Activated CD4-positive, alpha-beta T cell treated with anti-CD3 and anti-CD28 coated beads, Interleukin-10, Interleukin-2, amounts not matched to agents 100 ng/mL and 50 ng/mL, durations not matched to agents 16 hours and 8 hours (primary cell): ENCODE results near the gene IGHMBP2.
"Not testable (repeated sequence)": the region's sequence is repeated elsewhere in the genome, so short reads cannot be mapped to it uniquely, and the experiment has no call there.

Experiments used
- DNase-seq: peaks from one replicate; pipeline ENCODE4 v3.0.0-alpha.2; 2020

IGHMBP2 gene

GRCh38 chr11:68903288-68904247 lies at the start of gene IGHMBP2, which contains the start of gene MRPL21:
Gene IGHMBP2 (plus strand): TSS chr11:68903891. CDS start chr11:68903953, 62 bp downstream.
Gene MRPL21 (minus strand): TSS chr11:68903832. CDS start chr11:68903810, 22 bp downstream.
- DNase-seq: peak; percentile 91

- DNase-seq: no peak
Measured at GRCh38 chr11:68854273-68854958, 49.3 kb upstream of the IGHMBP2 start.

DNA sequence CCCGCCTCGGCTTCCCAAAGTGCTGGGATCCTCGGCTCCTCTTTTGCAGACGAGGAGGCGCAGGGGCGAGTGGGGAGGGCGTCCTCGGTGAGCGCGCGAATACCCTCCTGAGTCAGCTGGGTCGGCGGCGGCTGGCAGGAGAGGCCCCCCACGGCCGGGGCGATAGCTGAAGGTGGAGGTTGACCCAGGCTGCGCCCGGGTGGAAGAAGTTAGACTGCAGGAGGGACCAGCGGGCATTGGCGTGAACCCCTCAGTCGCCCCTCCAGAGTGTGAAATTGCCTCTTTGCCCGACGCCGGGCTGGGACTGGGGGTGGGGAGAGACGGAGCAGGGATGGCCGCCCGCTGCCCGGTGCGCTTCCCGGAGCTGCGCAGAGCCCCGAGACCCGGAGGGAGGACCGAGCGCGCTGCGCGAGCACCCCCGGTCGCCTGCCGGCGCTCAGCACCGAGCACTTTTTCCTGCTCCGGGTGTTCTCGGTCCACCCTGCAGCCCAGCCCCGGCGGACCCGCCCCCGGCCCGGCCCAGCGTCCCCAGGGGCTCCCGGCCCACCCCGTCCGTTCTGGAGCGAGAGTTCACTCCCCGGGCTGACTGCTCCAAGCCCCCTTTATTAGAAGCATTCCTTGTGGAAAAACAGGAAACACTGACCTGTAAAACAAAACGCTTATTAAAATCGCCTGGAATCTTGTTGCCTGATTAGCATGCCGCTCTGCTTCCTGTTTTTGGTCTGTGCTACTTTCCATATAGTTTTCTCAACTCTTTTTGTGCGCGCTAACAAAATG lies 48.3 kb upstream of the IGHMBP2 start:
- no peak for DNase-seq

GRCh38 chr11:68856425-68857030 lies 47.2 kb upstream of the IGHMBP2 start:
- DNase-seq: not testable (repeated sequence)

- DNase-seq: no peak
Measured at GRCh38 chr11:68857037-68857586, 46.6 kb upstream of the IGHMBP2 start.

DNA sequence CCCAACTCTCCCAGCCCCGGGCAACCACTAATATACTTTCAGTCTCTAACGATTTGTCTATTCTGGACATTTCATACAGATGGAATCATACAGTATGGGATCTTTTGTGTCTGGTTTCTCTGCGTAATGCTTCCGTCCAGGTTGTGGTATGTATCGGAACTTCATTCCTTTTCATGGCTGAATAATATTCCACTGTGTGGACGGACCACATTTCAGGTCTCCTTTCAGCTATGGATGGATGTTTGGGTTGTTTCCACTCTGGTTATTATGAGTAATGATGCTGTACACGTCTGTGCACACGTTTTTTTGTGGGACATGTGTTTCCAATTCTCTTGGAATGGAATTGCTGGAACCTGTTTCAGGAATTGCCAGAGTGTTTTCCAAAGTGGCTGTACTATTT lies 44.6 kb upstream of the IGHMBP2 start:
- DNase-seq: no peak

DNA sequence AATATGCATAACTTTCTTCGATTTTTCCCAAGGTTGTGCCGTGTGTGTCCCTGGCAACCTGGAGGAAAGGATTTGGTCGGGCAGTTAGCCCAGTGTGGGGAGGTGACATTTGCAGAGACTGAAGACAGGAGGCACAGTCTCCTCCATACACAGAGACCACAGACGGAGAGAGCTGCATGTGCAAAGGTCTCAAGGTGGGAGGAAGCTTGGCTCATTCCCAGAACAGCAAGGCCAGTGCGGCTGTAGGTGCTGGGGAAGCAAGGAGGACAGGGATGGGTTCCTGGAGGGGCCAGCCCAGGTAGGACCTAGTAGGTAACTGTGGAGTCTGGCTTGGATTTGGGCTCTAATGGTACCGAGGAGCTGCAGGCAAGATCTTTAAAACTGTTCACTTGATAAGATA lies 41.3 kb upstream of the IGHMBP2 start:
- no peak for DNase-seq

GRCh38 chr11:68863553-68864265 lies 40.0 kb upstream of the IGHMBP2 start:
- no peak for DNase-seq

DNA sequence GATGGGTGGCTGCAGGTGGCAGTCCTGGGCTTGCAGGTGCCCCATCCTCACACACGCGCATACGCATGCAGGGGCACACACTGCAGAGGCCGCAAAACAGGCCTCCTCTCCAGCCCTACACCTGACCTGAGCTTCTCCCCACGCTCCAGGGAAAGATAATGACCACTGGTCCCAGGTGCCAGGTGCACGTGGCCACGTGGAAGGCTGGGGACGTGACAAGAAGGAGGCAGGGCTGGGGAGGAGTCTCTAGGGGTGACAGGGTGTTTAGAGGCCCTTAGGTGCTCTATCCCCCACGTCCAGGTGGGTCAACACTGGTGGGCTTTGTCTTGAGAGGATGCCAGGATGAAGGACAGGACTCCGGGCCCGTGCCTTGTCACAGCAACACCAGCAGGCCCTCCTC lies 38.5 kb upstream of the IGHMBP2 start:
- DNase-seq: no peak

- DNase-seq: no peak
Measured at GRCh38 chr11:68867066-68867465, 36.6 kb upstream of the IGHMBP2 start.

DNA sequence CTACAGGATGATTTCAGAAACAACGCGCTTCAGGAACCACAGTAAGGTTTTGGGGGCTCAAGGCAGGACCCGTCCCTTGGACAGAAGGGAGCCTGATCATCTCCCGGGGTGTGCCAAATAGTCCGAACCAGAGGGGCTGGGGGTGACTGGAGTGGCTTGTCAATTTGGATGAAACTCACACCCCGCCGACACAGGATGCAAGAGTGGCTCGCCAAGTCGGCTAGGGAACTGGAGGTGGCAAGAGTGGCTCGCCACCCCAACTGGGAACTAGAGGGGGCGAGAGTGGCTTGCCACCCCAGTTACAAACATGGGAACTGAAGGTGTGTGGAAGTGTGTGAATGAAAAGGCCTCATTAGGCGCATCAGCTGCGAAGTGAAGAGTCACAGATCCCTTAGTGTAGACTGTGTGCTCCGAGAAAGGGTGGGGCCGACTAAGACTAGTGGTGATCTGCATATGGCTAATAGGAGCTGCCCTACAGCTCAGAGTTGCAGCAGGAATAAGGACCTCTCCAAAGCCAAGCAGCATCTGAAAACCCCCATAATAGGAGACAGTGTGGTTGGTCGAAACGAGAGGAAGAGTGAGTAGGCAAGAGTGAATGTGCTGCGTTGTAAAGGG lies 35.4 kb upstream of the IGHMBP2 start:
- no peak for DNase-seq

DNA sequence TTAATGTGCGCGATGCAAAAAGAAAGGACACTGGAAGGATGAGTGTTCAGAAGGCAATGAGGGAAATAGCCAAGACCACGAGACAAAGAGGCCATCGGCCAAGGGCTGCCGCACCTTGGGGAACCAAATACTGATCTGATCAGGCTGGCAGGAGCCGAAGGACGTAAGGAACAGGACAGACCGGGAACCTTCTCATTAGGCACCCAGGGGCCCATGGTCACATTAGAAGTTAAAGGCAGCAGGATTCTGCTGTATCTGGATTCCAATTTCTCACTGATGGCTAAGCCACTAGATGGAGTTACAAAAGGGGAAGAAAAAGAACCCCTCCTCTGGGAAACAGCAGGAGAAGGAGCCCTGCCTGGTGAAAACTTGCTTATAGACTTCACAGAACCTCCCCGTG lies 33.2 kb upstream of the IGHMBP2 start:
- no peak for DNase-seq

GRCh38 chr11:68872216-68873003 lies 31.3 kb upstream of the IGHMBP2 start:
- no peak for DNase-seq

- DNase-seq: no peak
Measured at GRCh38 chr11:68878022-68878421, 25.7 kb upstream of the IGHMBP2 start.

- no peak for DNase-seq
Measured at GRCh38 chr11:68880851-68881250, 22.8 kb upstream of the IGHMBP2 start.

DNA sequence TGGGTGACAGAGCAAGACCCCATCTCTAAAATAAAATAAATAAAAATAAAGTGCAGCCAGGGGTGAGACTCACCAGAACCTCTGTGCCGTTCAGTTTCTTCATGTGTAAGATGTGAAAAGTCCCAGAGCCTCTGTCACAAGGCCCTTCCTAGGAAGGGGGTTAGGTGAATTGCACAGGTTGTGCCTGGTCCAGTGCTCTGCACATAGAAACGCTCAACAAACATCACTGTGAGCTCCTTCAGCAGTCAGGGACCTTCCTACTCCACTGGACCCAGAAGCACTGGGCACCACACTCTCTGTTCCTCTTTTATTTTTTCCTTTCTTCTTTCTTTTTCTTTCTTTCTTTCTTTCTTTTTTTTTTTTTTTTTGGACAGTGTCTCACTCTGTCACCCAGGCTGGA lies 22.4 kb upstream of the IGHMBP2 start:
- DNase-seq: no peak

DNA sequence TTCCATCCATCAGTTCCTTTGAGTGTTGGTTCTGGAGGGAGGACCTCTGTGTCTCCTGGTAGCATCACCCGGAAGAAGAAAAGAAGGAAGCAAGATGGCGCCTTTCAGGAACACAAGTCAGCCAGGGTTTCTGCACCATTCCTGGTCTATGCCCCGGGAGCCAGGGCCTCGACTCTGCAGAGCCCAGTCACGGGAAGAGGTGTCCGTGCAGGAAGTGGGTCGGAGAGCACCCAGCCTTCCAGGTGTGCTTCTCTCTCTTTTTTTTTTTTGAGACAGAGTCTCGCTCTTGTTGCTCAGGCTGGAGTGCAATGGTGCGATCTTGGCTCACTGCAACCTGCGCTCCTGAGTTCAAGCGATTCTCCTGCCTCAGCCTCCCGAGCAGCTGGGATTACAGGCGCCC lies 21.3 kb upstream of the IGHMBP2 start:
- no peak for DNase-seq

- DNase-seq: not testable (repeated sequence)
Measured at GRCh38 chr11:68884827-68885226, 18.9 kb upstream of the IGHMBP2 start.

- no peak for DNase-seq
Measured at GRCh38 chr11:68889948-68890446, 13.7 kb upstream of the IGHMBP2 start.
